Brain pericyte (primary cell): ENCODE measurements around the gene MRPL34.

Experiments used
- DNase-seq: peaks from one replicate; pipeline ENCODE4 v3.0.0-alpha.2; 2012; ENCODE audit warnings: low read depth, low spot score

Gene MRPL34

DNA sequence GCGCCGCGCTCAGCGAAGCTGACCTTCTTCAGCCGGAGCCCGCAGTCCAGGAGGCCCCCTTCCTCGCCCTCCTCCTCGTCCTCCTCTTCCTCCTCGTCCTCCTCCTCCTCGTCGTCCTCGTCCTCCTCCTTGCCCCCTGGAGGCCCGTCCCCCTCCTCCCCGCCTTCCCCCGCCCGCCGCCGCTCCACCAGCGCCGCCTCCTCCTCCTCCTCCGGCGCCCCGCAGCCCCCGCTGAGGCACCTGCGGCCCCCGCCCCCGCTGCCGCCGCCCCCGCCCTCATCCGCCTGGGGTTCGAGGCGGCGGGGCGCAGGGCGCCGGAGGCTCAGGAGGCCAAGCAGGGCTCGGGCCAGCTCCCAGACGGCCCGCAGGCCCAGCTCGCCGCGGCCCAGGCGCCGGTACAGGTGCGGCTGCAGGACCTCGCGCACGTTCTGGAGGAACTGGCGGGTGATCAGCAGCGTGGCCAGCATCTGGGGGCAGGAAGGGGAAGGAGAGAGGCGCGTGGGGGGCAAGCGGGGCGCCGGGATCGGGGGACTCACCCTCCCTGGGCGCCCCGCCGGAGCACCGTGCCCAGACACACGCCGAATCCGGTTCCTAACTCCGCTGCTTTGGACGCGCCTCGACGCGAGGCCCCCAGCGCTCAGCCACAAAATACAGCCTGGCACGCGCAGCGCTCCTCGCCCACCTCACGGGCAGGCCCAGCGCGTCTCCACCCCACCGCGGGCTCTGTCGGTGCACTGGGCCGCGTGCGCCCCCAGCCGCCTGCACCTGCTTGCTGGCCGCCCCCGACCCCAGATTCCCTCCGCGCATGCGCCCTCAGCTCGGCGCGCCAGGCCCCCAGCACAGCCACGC is 23.1 kb downstream of the MRPL34 start:
- no peak for DNase-seq

DNA sequence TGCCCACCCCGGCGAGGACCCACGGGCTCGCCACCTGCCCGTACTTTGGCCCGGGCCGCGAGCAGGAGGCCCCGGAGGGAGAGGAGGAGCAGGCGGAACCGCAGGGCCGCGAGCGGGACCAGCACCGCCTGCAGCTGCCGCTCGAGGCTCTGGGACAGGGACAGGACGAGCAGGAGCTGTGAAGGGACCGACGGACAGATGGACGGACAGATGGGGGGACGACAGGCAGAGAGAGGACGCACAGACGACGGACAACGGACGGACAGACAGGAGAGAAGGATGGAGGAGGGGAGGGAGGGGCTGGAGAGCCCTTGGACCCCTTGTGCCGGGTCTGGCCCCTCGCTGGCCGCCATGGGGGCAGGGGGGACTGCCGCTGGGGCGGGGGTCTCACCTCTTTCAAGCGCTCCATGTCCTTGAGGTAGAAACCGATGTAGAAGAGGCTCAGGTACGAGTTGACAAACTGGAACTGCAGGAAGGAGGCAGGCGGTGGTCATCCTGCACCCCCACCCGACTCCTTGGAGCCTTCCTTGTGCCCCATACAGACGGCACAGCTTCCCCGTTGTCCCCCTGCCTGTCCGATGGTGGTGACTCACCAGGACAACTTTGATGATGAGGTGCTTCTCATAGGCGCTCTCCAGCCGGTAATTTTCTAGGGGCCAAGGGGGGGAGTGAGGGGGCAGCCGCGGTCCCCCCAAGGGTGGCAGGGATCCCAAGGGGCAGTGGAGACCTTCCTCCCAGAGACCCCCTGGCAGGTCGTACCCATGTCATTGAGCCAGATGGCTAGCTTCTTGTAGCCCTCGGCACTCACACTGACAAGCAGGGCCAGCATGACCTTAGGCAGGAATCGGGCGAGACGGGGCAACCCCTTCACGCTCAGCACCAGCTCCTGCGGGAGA is 23.9 kb downstream of the MRPL34 start:
- no peak for DNase-seq

GRCh38 chr19:17330262-17331044 is 24.8 kb downstream of the MRPL34 start:
- DNase-seq, result no peak

GRCh38 chr19:17331045-17331558 is 25.4 kb downstream of the MRPL34 start:
- no peak for DNase-seq

- DNase-seq, result no peak
These were observed 26.6 kb downstream of the MRPL34 start for GRCh38 chr19:17332360-17332676.

DNA sequence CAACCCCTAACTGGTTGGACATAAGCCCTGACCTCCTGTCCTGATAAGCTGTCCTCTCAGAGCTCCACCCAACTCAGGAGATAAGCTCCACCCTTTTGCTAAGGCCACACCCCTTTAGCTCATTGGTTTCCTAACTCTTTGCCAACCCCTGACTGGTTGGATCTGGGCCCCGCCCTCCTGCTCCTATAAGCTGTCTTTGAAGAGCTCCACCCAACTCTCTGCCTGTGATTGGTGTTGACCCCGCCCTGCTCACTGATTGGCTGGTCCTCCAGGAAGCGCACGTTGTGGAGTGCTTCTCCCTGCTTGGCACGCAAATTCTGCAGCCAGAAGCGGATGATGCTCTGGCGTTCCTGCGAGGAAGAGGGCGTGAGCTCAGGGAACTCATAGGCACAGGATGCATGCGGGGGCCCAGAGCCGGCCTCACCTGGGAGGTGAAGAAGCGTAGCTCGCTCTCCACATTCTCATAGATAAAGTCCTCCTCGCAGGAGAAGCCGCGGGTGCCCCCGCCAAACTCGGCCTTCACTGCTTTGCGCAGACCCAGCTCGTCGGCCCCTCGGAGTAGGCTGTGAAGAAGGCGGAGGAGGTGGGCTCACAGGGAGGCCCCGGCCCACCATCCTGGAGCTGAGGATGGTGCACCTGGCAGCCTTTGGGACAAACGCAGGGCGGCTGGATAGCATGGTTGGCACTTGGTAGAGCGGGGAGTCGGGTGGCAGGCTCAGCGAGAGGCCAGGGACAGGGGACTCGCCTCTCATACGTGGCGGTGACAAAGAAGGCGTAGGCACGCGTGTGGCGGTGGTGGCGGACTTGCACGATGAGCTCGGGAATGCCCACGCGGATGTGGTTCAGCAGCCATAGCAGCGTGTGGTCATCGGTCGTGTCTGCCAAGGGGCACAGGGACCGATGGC is 27.3 kb downstream of the MRPL34 start:
- no peak for DNase-seq

GRCh38 chr19:17333611-17334413 is 28.1 kb downstream of the MRPL34 start:
- DNase-seq, result no peak

DNA sequence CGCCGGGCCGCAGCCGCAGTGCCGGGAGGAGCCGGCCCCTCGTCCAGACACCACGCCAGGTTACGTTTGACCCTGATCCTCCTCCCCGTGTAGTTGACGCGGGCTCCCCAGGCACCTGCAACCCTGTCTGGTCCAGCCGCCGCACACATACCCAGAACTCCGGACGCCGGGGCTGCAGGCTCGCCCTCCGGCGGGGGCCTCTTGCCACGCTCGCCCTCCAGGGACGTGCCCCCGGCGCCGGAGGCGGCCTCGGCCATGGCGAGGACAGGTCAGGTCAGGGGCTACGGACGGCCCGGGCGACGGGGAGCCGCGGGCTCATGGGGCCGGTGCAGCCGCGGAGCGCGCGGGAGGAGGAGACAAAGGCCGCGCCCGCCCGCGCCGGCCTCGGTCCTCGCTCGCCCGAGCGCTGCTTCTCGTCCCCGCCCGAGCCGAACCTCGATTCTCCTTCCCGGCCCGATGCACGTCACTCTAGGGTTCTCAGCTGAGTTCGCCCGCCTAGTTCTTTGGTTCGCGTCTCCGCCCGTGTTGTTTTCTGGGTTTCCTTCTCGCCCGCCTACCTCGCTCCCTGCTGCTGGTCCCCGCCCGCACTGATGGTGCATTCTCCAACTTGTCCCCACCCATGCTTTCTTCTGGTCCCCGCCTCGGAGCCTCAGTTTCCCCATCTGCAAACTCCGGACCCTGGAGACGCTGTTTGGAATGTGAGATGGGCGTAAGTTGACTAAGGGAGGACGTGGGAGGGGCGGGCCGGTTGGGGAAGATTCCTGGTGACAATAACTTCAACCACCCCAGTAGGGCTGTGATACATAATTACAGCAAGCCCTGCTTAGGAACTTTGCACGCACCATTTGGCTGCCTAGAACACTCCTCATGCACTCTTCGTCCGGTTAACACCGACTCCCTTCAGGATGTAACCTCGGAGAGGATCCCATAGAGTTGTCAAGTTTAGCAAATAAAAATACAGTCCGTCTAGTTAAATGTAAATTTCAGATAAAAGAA is 29.0 kb downstream of the MRPL34 start, which contains the start of gene ANO8:
ANO8 (minus strand) TSS at position 442 of the 996 bp plus-strand sequence; CDS start at position 257, 185 bp downstream.
- DNase-seq, result peak; percentile 91

GRCh38 chr19:17335575-17335974 is 29.9 kb downstream of the MRPL34 start:
- DNase-seq, result no peak

- peak; percentile 93 for DNase-seq
These were observed 31.4 kb downstream of the MRPL34 start, which contains the start of gene GTPBP3 for GRCh38 chr19:17336872-17337674. GTPBP3 (plus strand) TSS chr19:17337553; CDS start chr19:17337612, 59 bp downstream.

GRCh38 chr19:17337675-17338432 is 32.2 kb downstream of the MRPL34 start:
- DNase-seq, result no peak

GRCh38 chr19:17338433-17339078 is 32.9 kb downstream of the MRPL34 start:
- no peak for DNase-seq

DNA sequence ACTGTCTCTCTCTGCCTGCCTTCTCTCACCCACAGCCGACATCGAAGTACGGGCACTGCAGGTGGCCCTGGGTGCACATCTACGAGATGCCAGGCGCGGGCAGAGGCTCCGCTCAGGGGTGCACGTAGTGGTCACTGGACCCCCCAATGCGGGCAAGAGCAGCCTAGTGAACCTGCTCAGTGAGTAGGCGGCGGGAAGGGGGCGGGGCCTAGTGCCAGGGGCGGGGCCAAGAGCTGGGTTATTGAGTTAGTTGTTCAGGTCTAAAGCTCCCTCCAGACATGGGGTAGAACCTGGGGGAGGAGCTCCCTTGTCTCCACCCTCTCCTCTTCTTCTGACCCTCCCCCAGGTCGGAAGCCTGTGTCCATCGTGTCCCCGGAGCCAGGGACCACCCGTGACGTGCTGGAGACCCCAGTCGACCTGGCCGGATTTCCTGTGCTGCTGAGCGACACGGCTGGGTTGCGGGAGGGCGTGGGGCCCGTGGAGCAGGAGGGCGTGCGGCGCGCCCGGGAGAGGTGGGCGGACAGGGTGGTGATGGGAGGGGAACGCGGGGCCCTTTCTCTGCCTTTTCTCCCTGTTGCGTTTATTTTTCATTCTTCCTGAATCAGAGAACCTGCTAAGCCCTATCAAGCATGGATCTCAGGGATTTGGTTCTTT is 33.5 kb downstream of the MRPL34 start:
- no peak for DNase-seq

GRCh38 chr19:17340302-17340870 is 34.7 kb downstream of the MRPL34 start:
- no peak for DNase-seq

DNA sequence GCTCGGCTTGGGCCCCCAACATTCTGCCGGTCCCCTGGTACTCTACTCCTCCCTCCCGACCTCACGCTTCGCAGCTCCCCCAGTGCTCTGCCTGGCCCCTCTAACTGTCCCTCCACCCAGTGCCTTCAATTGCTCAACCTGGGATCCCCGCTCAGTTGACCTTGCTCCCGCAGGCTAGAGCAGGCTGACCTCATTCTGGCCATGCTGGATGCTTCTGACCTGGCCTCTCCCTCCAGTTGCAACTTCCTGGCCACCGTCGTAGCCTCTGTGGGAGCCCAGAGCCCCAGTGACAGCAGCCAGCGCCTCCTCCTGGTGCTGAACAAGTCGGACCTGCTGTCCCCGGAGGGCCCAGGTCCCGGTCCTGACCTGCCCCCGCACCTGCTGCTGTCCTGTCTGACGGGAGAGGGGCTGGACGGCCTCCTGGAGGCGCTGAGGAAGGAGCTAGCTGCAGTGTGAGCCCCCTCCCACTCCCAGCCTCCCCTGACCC is 35.2 kb downstream of the MRPL34 start:
- no peak for DNase-seq
